GM21381 (cell line): ENCODE data around the gene KRTAP10-2.

Experiments used
- ATAC-seq: cut with Tn5 transposase; IDR thresholded peaks from one replicate; pipeline ENCODE4 v1.9.1; 2021; ENCODE audit warnings: mild to moderate bottlenecking, moderate library complexity; ENCODE audit not compliant: unreplicated experiment

Gene KRTAP10-2

GRCh38 chr21:44527156-44527982 is 23.9 kb downstream of the KRTAP10-2 start:
- no peak for ATAC-seq

GRCh38 chr21:44526096-44526997 is 25.0 kb downstream of the KRTAP10-2 start:
- no peak for ATAC-seq

- no peak for ATAC-seq
These were observed 25.8 kb downstream of the KRTAP10-2 start for GRCh38 chr21:44525391-44526095.

- no peak for ATAC-seq
These were observed 26.6 kb downstream of the KRTAP10-2 start for GRCh38 chr21:44524414-44525371.

GRCh38 chr21:44523567-44524413 is 27.5 kb downstream of the KRTAP10-2 start:
- no peak for ATAC-seq

GRCh38 chr21:44522753-44523204 is 28.5 kb downstream of the KRTAP10-2 start:
- ATAC-seq: no peak

GRCh38 chr21:44521928-44522752 is 29.2 kb downstream of the KRTAP10-2 start:
- ATAC-seq: no peak

GRCh38 chr21:44521301-44521927 is 29.9 kb downstream of the KRTAP10-2 start:
- no peak for ATAC-seq

- no peak for ATAC-seq
These were observed 30.7 kb downstream of the KRTAP10-2 start for GRCh38 chr21:44520326-44521300.

GRCh38 chr21:44519346-44520325 is 31.7 kb downstream of the KRTAP10-2 start:
- ATAC-seq: no peak

- ATAC-seq: no peak
These were observed 32.6 kb downstream of the KRTAP10-2 start for GRCh38 chr21:44518686-44519085.

GRCh38 chr21:44517175-44517899 is 34.0 kb downstream of the KRTAP10-2 start:
- no peak for ATAC-seq

- ATAC-seq: no peak
These were observed 34.5 kb downstream of the KRTAP10-2 start for GRCh38 chr21:44516828-44517174.

- no peak for ATAC-seq
These were observed 35.0 kb downstream of the KRTAP10-2 start for GRCh38 chr21:44516342-44516741.
